Measurements from ENCODE around the gene PARP8. TPM values are rescaled to one million over a fixed set of nuclear protein-coding genes. Genes with fewer than 3 reads are reported as not detected.

Gene PARP8
- total and polyA plus RNA-seq, 9 of the 15 experiments (the other 6 are each of a cell fraction or from before 2014, with no cell fraction given): 0.03 to 0.31 TPM; not detected in 7

GRCh38 chr5:50687548-50687947, 21.1 kb downstream of the PARP8 start (continued):
- TF ChIP-seq PRPF4 (IDR thresholded peaks at IDR 0.05; ENCODE audit: insufficient read depth, low read depth, low read length, poor library complexity, severe bottlenecking) (no peak), FUS (optimal IDR thresholded peaks at IDR 0.05; ENCODE audit: low read depth, low read length) (no peak), TAL1 (IDR thresholded peaks at IDR 0.05) (no peak), REST (IDR thresholded peaks at IDR 0.05; ENCODE audit: borderline replicate concordance) (no peak), REST (CRISPR knock-in tag; IDR thresholded peaks at IDR 0.05; ENCODE audit: low read depth) (no peak), PBX2 (CRISPR knock-in tag; IDR thresholded peaks at IDR 0.05; ENCODE audit: low read depth) (no peak), PBX2 (tag; conservative IDR thresholded peaks at IDR 0.05; ENCODE audit: low read depth) (no peak), CBX3 (IDR thresholded peaks at IDR 0.05; ENCODE audit: borderline replicate concordance in 1 of 2, low read length in 2 of 2) (no peak), HDAC8 (tag; IDR thresholded peaks at IDR 0.05) (no peak), TARDBP (IDR thresholded peaks at IDR 0.05) (no peak), ZNF175 (CRISPR knock-in tag; IDR thresholded peaks at IDR 0.05; ENCODE audit: low read depth) (no peak)
